Upper lobe of right lung (tissue), 1 donor: ENCODE measurements around the gene PSMC1. TPM values are rescaled to one million over a fixed set of nuclear protein-coding genes. Genes with fewer than 3 reads are reported as not detected.

ENCODE experiments used
- ATAC-seq: fragments of 200-7000 bp; cut with Tn5 transposase; one replicate; pipeline ENCODE4 v1.9.1; 2020; ENCODE audit warnings: mild to moderate bottlenecking, moderate library complexity
- DNase-seq: peaks from one replicate; pipeline ENCODE4 v3.0.0-alpha.2; 2020
- H3K27ac ChIP-seq: fragments of 200-600 bp; one replicate; pipeline ENCODE4 v1.8.0; 2022
- H3K27me3 ChIP-seq: fragments of 200-600 bp; one replicate; pipeline ENCODE4 v1.8.0; 2022; ENCODE audit warnings: mild to moderate bottlenecking
- H3K36me3 ChIP-seq: fragments of 200-600 bp; one replicate; pipeline ENCODE4 v1.8.0; 2022
- H3K4me1 ChIP-seq: fragments of 200-600 bp; one replicate; pipeline ENCODE4 v1.8.0; 2022
- H3K4me3 ChIP-seq: fragments of 200-600 bp; one replicate; pipeline ENCODE4 v1.8.0; 2022; ENCODE audit warnings: mild to moderate bottlenecking
- H3K9me3 ChIP-seq: fragments of 200-600 bp; one replicate; pipeline ENCODE4 v1.8.0; 2022
- CTCF ChIP-seq: fragments of 200-600 bp; IDR thresholded peaks from one replicate; pipeline ENCODE4 v1.8.0; 2022; ENCODE audit warnings: antibody characterized with exemption
- intact Hi-C: fragments of 100-400 bp; cut with DNase I; formaldehyde crosslinking; loops from one replicate; pipeline ENCODE4 v1.11.0; 2022
- total RNA-seq: library from RNA; stranded (reverse); fragmentation: NEBNext Ultra II Directional; extraction: Animal tissue kit (Norgen Biotek cat#: 25700); gene quantifications from one replicate; pipeline ENCODE4 v1.2.1, GENCODE V29; 2021
- donor health status: DM: no; HTN: yes; CAD: no; lungs with severe emphysema.

The PSMC1 gene
- total RNA-seq, 1 donor from 2014 or later = 75.1 TPM

DNA sequence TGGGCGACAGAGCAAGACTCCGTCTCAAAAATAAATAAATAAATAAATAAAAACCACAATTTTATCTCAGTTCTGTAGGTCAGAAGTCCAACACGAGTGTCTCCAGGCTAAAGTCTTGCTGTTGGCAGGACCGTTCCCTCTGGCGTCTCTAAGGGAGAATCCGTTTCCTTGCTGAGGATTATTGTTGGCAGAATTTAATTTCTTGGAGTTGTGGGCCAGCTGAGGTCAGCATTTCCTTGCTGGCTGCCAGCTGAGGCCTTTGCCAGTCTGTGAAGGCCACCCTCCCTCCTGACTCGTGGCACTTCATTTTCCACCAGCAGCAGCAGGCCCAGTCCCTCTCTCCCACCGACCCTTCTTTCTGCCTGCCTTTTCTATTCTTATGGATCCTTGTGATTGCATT, 17.2 kb downstream of the PSMC1 start:
- no peak overlapping the region for H3K27ac ChIP-seq
- TF ChIP-seq CTCF = no peak
- no peak for ATAC-seq

DNA sequence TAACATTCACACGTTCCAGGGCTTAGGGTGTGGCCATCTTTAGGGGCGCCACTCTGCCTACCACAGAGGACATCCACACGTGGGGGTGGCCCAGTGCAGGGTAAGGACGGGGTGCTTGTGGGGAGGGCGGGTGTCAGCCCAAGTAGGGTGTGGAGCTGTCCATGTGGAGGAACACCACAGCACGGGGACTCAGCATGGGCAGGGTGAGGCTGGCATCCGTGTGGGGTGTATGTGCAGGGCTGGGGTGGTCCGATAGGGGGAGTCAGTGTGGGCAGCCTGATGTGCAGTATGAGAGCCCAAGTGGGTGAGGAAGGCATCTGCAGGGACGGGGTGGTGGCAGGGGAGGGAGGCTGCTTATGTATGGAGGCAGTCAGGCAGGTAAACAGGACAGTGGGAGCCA, 17.7 kb downstream of the PSMC1 start:
- Histone ChIP-seq H3K4me1 (peaks cover 3% of the 10 kb centered on the region), H3K27me3 (no peaks in the 10 kb centered on the region), H3K36me3 (peaks cover 72% of the 10 kb centered on the region), H3K4me3 (no peak overlapping the region), H3K27ac (no peak overlapping the region), H3K9me3 (no peaks in the 10 kb centered on the region)
- intact Hi-C loops = no loop called here
- no peak for TF ChIP-seq CTCF
- DNase-seq (no peak), ATAC-seq (peak; percentile 8)

More for the DNA sequence above, 17.2 kb downstream of the PSMC1 start:
- intact Hi-C loops = no loop called here
- DNase-seq = no peak
- H3K9me3 ChIP-seq = no peaks in the 10 kb centered on the region
- H3K27me3 ChIP-seq = no peaks in the 10 kb centered on the region
- peaks cover 3% of the 10 kb centered on the region for H3K4me1 ChIP-seq
- peaks cover 72% of the 10 kb centered on the region for H3K36me3 ChIP-seq
- no peak overlapping the region for H3K4me3 ChIP-seq

- ATAC-seq = peak; percentile 63
Observed at GRCh38 chr14:90274808-90275457, 18.6 kb downstream of the PSMC1 start.

GRCh38 chr14:90275458-90275814, 19.1 kb downstream of the PSMC1 start:
- Histone ChIP-seq H3K36me3 (peaks cover 66% of the 10 kb centered on the region), H3K27me3 (no peaks in the 10 kb centered on the region), H3K4me3 (no peak overlapping the region), H3K9me3 (no peaks in the 10 kb centered on the region), H3K27ac (peak overlapping the region; percentile 1), H3K4me1 (peaks cover 3% of the 10 kb centered on the region)
- DNase-seq (no peak), ATAC-seq (no peak)
- no peak for TF ChIP-seq CTCF
- intact Hi-C loops = no loop called here

More at GRCh38 chr14:90274808-90275457, 18.6 kb downstream of the PSMC1 start:
- peak overlapping the region; percentile 1 for H3K27ac ChIP-seq
- peaks cover 3% of the 10 kb centered on the region for H3K4me1 ChIP-seq
- no peaks in the 10 kb centered on the region for H3K9me3 ChIP-seq
- DNase-seq = no peak
- no peaks in the 10 kb centered on the region for H3K27me3 ChIP-seq
- peaks cover 67% of the 10 kb centered on the region for H3K36me3 ChIP-seq
- H3K4me3 ChIP-seq = no peak overlapping the region
- intact Hi-C loops = no loop called here
- TF ChIP-seq CTCF = no peak

GRCh38 chr14:90275820-90276219, 19.5 kb downstream of the PSMC1 start:
- TF ChIP-seq CTCF = no peak
- intact Hi-C loops = no loop called here
- Histone ChIP-seq H3K27ac (peak overlapping the region; percentile 1), H3K4me1 (peaks cover 3% of the 10 kb centered on the region), H3K9me3 (no peaks in the 10 kb centered on the region), H3K27me3 (no peaks in the 10 kb centered on the region), H3K4me3 (no peak overlapping the region), H3K36me3 (peaks cover 66% of the 10 kb centered on the region)
- ATAC-seq = no peak
- DNase-seq = no peak
